A549 (cell line): ENCODE measurements around the gene MUC2. TPM values are rescaled to one million over a fixed set of nuclear protein-coding genes. Genes with fewer than 3 reads are reported as not detected.

Experiments used
- ATAC-seq, 2 experiments: fragments of 200-7000 bp in 1 of 2; fragments of >200 bp in 1 of 2; cut with Nextera tagmentation in 1 of 2; cut with Tn5 transposase in 1 of 2; 3 replicates each; pipeline versions ENCODE4 v1.8.0 to v1.9.1; 2018 to 2020; ENCODE audit warnings: mild to moderate bottlenecking in 1 of 2, moderate library complexity in 1 of 2
- CTCF ChIA-PET: fragments of 300-600 bp; sonication (Branson Sonifier 250); formaldehyde crosslinking; extraction: SDS; loops from one replicate; lab custom pipeline; 2021; ENCODE audit warnings: antibody characterized with exemption, inconsistent platforms; lab: Yijun Ruan, JAX
- POLR2A ChIA-PET: fragments of 350-600 bp; formaldehyde crosslinking; extraction: SDS; loops from one replicate; lab custom pipeline; 2021; ENCODE audit warnings: antibody characterized with exemption, inconsistent platforms; lab: Yijun Ruan, JAX
- DNase-seq, 2 experiments: peaks; one replicate each; pipeline versions ENCODE4 v3.0.0 to v3.0.0-alpha.2; 2011 to 2016; ENCODE audit warnings: low read depth in 1 of 2, low spot score in 1 of 2
- FAIRE-seq: peaks from 2 replicates; lab custom pipeline; 2011; peaks lifted over from hg19 to GRCh38; lab: Jason Lieb, UNC
- H3K27ac ChIP-seq, 2 experiments: fragments of >200 bp; sonication (Bioruptor Twin); formaldehyde crosslinking; 3 replicates each; pipeline ENCODE4 v1.5.1; 2016 to 2017
- H3K4me1 ChIP-seq: fragments of >200 bp; sonication (Bioruptor Twin); formaldehyde crosslinking; 3 replicates; pipeline ENCODE4 v1.6.1; 2016
- H3K4me2 ChIP-seq: fragments of >200 bp; sonication (Bioruptor Twin); formaldehyde crosslinking; 3 replicates; pipeline ENCODE4 v1.6.1; 2016
- H3K4me3 ChIP-seq: fragments of >200 bp; sonication (Bioruptor Twin); formaldehyde crosslinking; 3 replicates; pipeline ENCODE4 v1.5.1; 2016
- H3K9me3 ChIP-seq: fragments of >200 bp; sonication (Bioruptor Twin); formaldehyde crosslinking; 3 replicates; pipeline ENCODE4 v1.6.1; 2016
- CBX2 ChIP-seq: fragments of 200-600 bp; sonication (generic); IDR thresholded peaks from 2 replicates; pipeline ENCODE4 v1.6.1; 2016; ENCODE audit warnings: low read depth, mild to moderate bottlenecking, borderline replicate concordance
- CEBPB ChIP-seq, 2 experiments: fragments of >200 bp in 1 of 2; sonication (Bioruptor Twin) in 1 of 2; formaldehyde crosslinking in 1 of 2; IDR thresholded peaks; 2 replicates each; pipeline ENCODE4 v1.6.1; 2012 to 2016
- CHD4 ChIP-seq: fragments of 200-600 bp; sonication (generic); IDR thresholded peaks from 2 replicates; pipeline ENCODE4 v1.6.1; 2016; ENCODE audit warnings: antibody characterized with exemption, mild to moderate bottlenecking, borderline replicate concordance
- CTCF ChIP-seq: fragments of >200 bp; sonication (Bioruptor Twin); formaldehyde crosslinking; IDR thresholded peaks from 3 replicates; pipeline ENCODE4 v1.5.1; 2016
- EHMT2 ChIP-seq: fragments of 200-600 bp; sonication (generic); IDR thresholded peaks from 2 replicates; pipeline ENCODE4 v1.6.1; 2016; ENCODE audit warnings: antibody characterized with exemption, low read depth, mild to moderate bottlenecking, moderate library complexity
- HMGXB4 ChIP-seq: fragments of 250-450 bp; sonication (Bioruptor Pico); IDR thresholded peaks from 2 replicates; pipeline ENCODE4 v1.5.0; 2021; ENCODE audit warnings: mild to moderate bottlenecking, moderate library complexity, borderline replicate concordance
- HOXB13 ChIP-seq: fragments of 250-450 bp; sonication (Bioruptor Pico); IDR thresholded peaks from 2 replicates; pipeline ENCODE4 v1.5.0; 2020; ENCODE audit warnings: low read depth, mild to moderate bottlenecking, moderate library complexity
- KDM1A ChIP-seq: fragments of 200-600 bp; sonication (generic); IDR thresholded peaks from 2 replicates; pipeline ENCODE4 v1.6.1; 2016; ENCODE audit warnings: low read depth, mild to moderate bottlenecking
- KDM5A ChIP-seq: fragments of 200-600 bp; sonication (generic); IDR thresholded peaks from 2 replicates; pipeline ENCODE4 v1.6.1; 2016; ENCODE audit warnings: antibody characterized with exemption, mild to moderate bottlenecking
- NPAS2 ChIP-seq: fragments of 250-450 bp; sonication (Bioruptor Pico); IDR thresholded peaks from 2 replicates; pipeline ENCODE4 v1.8.0; 2022; ENCODE audit warnings: mild to moderate bottlenecking, moderate library complexity, borderline replicate concordance
- POLR2AphosphoS2 ChIP-seq: conservative IDR thresholded peaks from 2 replicates; pipeline ENCODE4 v1.6.1; 2012; ENCODE audit warnings: low read length, improper control_type of control experiment, inconsistent platforms
- RARB ChIP-seq: fragments of 250-450 bp; sonication (Bioruptor Pico); IDR thresholded peaks from 2 replicates; pipeline ENCODE4 v1.8.0; 2021; ENCODE audit warnings: mild to moderate bottlenecking, moderate library complexity
- RFX5 ChIP-seq: fragments of 450-650 bp; IDR thresholded peaks from 2 replicates; pipeline ENCODE4 v1.7.1; 2014; ENCODE audit warnings: antibody characterized with exemption, mild to moderate bottlenecking, moderate library complexity
- TFCP2L1 ChIP-seq: fragments of 250-450 bp; sonication (Bioruptor Pico); IDR thresholded peaks from 2 replicates; pipeline ENCODE4 v1.5.0; 2021; ENCODE audit warnings: mild to moderate bottlenecking
- TP53 ChIP-seq: fragments of 250-450 bp; sonication (Bioruptor Pico); IDR thresholded peaks from 2 replicates; pipeline ENCODE4 v1.5.0; 2021; ENCODE audit warnings: mild to moderate bottlenecking, moderate library complexity
- USF2 ChIP-seq: fragments of 450-650 bp; IDR thresholded peaks from 2 replicates; pipeline ENCODE4 v1.6.1; 2014; ENCODE audit warnings: antibody characterized with exemption
- ZC3H11A ChIP-seq: fragments of 450-650 bp; IDR thresholded peaks from 2 replicates; pipeline ENCODE4 v1.6.1; 2014; ENCODE audit warnings: antibody characterized with exemption, mild to moderate bottlenecking
- WGBS: methylation state at CpG from one replicate; pipeline ENCODE4 v1.1.6; 2017; ENCODE audit errors: missing lambda C conversion rate; 5-methylcytosine and 5-hydroxymethylcytosine counted together
- polyA plus RNA-seq, 4 experiments: library from polyadenylated mRNA; depleted of rRNA in 3 of 4; stranded (reverse); fragments of >200 nt; fragmentation: RNase III in 1 of 4; extraction: RNeasy Plus Mini Kit Qiagen cat#74134 plus additional on column Dnase treatment in 1 of 4; gene quantifications; 2 replicates in 3 of 4; 3 replicates in 1 of 4; pipeline ENCODE4 v1.2.3, GENCODE V29; 2011 to 2017

Gene MUC2
- polyA plus RNA-seq, 2 of the 4 experiments (the other 2 are of a cell fraction): 0.01 to 0.03 TPM

GRCh38 chr11:1108246-1108900 lies 33.7 kb downstream of the MUC2 start:
- CTCF ChIA-PET: interaction anchor here (1.1 kb wide), 1 partner anchor 94 kb away, joined by 3 read pairs; no protein-coding TSS in a partner anchor
- no peak for FAIRE-seq
- Histone ChIP-seq H3K9me3 (no peaks in the 10 kb centered on the region), H3K27ac (no peak overlapping the region), H3K4me1 (no peaks in the 10 kb centered on the region), H3K4me3 (no peak overlapping the region), H3K4me2 (no peak overlapping the region)
- POLR2A ChIA-PET: no interaction called here
- no peak for DNase-seq
- WGBS: 75% methylated on average over 25 of the region's 29 CpGs
- ATAC-seq: no peak
- no peak for TF ChIP-seq HOXB13 (CRISPR knock-in tag)
- no peak for TF ChIP-seq ZC3H11A
- no peak for TF ChIP-seq RARB (CRISPR knock-in tag)
- TF ChIP-seq CBX2: no peak
- TF ChIP-seq RFX5: no peak
- TF ChIP-seq HMGXB4: no peak
- no peak for TF ChIP-seq CEBPB (IDR thresholded peaks at IDR 0.05)
- TF ChIP-seq KDM5A: no peak

GRCh38 chr11:1109101-1109917 lies 34.6 kb downstream of the MUC2 start:
- 84% methylated on average over 17 of the region's 28 CpGs for WGBS
- FAIRE-seq (no peak), ATAC-seq (no peak), DNase-seq (no peak)
- no peak overlapping the region for H3K27ac ChIP-seq
- no peak overlapping the region for H3K4me2 ChIP-seq
- no peaks in the 10 kb centered on the region for H3K4me1 ChIP-seq
- H3K4me3 ChIP-seq: no peak overlapping the region
- CTCF ChIA-PET: interaction anchor here (1.1 kb wide), 1 partner anchor 93 kb away, joined by 3 read pairs; no protein-coding TSS in a partner anchor
- POLR2A ChIA-PET: no interaction called here
- TF ChIP-seq USF2: no peak
- no peak for TF ChIP-seq KDM1A
- no peak for TF ChIP-seq POLR2AphosphoS2
- no peak for TF ChIP-seq NPAS2
- TF ChIP-seq CTCF: no peak
- TF ChIP-seq RARB (CRISPR knock-in tag): no peak
- TF ChIP-seq TFCP2L1: no peak
- no peak for TF ChIP-seq TP53
- TF ChIP-seq EHMT2: no peak
- no peak for TF ChIP-seq CHD4
- H3K9me3 ChIP-seq: no peaks in the 10 kb centered on the region
